Activated CD8-positive, alpha-beta memory T cell treated with anti-CD3 and anti-CD28 coated beads, Interleukin-2, amount 10 ng/mL, durations not matched to agents 7 days and 5 days (primary cell): ENCODE results near the gene CDK2. TPM values are rescaled to one million over a fixed set of nuclear protein-coding genes. Genes with fewer than 3 reads are reported as not detected.
A peak's percentile ranks its signal among the peaks of the same experiment; 100 is the strongest.

ENCODE experiments used
- ATAC-seq: fragments of 150-1000 bp; cut with Tn5 transposase; one replicate; pipeline ENCODE4 v1.10.0; 2021; ENCODE audit warnings: moderate library complexity
- CTCF ChIA-PET: fragments of 350-600 bp; sonication (Branson Sonifier 250); formaldehyde crosslinking; loops from one replicate; lab custom pipeline; 2021; ENCODE audit warnings: antibody characterized with exemption; lab: Charles Lee
- DNase-seq: peaks from one replicate; pipeline ENCODE4 v3.0.0-alpha.2; 2020
- H3K27ac Mint-ChIP-seq: one replicate; pipeline ENCODE4 v1.8.0; 2021; ENCODE audit warnings: mild to moderate bottlenecking, mixed read lengths
- H3K27me3 Mint-ChIP-seq: one replicate; pipeline ENCODE4 v1.8.0; 2021; ENCODE audit warnings: mixed read lengths
- H3K36me3 Mint-ChIP-seq: one replicate; pipeline ENCODE4 v1.8.0; 2021; ENCODE audit warnings: mild to moderate bottlenecking, mixed read lengths
- H3K4me1 Mint-ChIP-seq: one replicate; pipeline ENCODE4 v1.8.0; 2021; ENCODE audit warnings: mixed read lengths
- H3K4me3 Mint-ChIP-seq: one replicate; pipeline ENCODE4 v1.8.0; 2021; ENCODE audit warnings: mild to moderate bottlenecking, moderate library complexity, mixed read lengths
- H3K9me3 Mint-ChIP-seq: one replicate; pipeline ENCODE4 v1.8.0; 2022; ENCODE audit warnings: low read depth, mixed read lengths
- total RNA-seq, 2 experiments: library from RNA; stranded (reverse); gene quantifications; one replicate each; pipeline ENCODE4 v1.2.3, GENCODE V29; 2021

Gene CDK2
- total RNA-seq, 2 experiments from 2014 or later: 146 to 158 TPM

GRCh38 chr12:56010111-56010570 is 43.5 kb downstream of the CDK2 start:
- Mint-ChIP-seq H3K4me1 (peaks cover 26% of the 10 kb centered on the region), H3K9me3 (no peaks in the 10 kb centered on the region), H3K27ac (no peak overlapping the region), H3K4me3 (no peak overlapping the region), H3K27me3 (peaks cover 3% of the 10 kb centered on the region), H3K36me3 (peaks cover 1% of the 10 kb centered on the region)
- no peak for DNase-seq
- ATAC-seq: no peak
- CTCF ChIA-PET: interaction anchor here (1.2 to 2.4 kb wide), 5 partner anchors 11 to 19 kb away, joined by 3 to 12 read pairs (median 7); partner anchors contain the start of genes IKZF4 and SUOX

DNA sequence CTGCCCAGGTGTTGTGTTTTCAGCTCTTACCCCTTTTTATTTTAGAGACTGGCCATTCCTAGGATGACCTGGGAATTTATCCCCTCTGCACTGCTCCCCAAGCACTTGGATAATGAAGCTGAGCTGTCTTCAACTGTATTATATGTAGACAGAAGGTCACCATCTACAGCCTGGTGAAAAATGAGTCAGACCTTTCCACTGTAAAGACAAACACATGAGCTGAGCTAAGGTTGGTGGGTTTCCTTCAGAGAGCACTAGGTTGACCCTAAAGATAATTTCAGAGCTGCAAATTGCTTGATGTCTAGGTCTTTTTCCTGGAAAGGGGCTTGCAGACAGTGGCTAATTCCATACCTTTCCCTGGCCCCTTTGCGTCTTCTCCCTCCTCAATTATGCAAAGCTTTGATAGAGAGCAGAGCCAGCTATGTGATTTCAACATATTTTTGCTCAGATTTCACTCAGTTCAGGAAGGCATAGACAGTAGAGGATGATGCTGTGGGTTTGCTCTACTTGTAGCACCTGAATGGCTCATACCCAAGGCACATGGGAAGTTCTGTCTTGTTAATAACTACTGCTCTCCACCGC is 45.0 kb downstream of the CDK2 start:
- DNase-seq: no peak
- no peak for ATAC-seq
- H3K9me3 Mint-ChIP-seq: no peaks in the 10 kb centered on the region
- CTCF ChIA-PET: interaction anchor here (1.3 to 2.1 kb wide), 3 partner anchors 10 to 16 kb away, joined by 4 to 7 read pairs (median 4); partner anchors contain the start of gene SUOX
- H3K4me3 Mint-ChIP-seq: no peak overlapping the region
- peaks cover 3% of the 10 kb centered on the region for H3K27me3 Mint-ChIP-seq
- H3K27ac Mint-ChIP-seq: no peak overlapping the region
- H3K4me1 Mint-ChIP-seq: peaks cover 30% of the 10 kb centered on the region
- H3K36me3 Mint-ChIP-seq: peaks cover 3% of the 10 kb centered on the region

GRCh38 chr12:56013482-56013881 is 46.9 kb downstream of the CDK2 start:
- DNase-seq (no peak), ATAC-seq (no peak)
- H3K4me3 Mint-ChIP-seq: no peak overlapping the region
- peaks cover 3% of the 10 kb centered on the region for H3K27me3 Mint-ChIP-seq
- H3K36me3 Mint-ChIP-seq: peaks cover 6% of the 10 kb centered on the region
- no peaks in the 10 kb centered on the region for H3K9me3 Mint-ChIP-seq
- no peak overlapping the region for H3K27ac Mint-ChIP-seq
- H3K4me1 Mint-ChIP-seq: peaks cover 21% of the 10 kb centered on the region
- CTCF ChIA-PET: interaction anchor here (1.1 to 1.9 kb wide), 4 partner anchors 14 to 72 kb away, joined by 4 to 6 read pairs (median 5); no protein-coding TSS in a partner anchor

DNA sequence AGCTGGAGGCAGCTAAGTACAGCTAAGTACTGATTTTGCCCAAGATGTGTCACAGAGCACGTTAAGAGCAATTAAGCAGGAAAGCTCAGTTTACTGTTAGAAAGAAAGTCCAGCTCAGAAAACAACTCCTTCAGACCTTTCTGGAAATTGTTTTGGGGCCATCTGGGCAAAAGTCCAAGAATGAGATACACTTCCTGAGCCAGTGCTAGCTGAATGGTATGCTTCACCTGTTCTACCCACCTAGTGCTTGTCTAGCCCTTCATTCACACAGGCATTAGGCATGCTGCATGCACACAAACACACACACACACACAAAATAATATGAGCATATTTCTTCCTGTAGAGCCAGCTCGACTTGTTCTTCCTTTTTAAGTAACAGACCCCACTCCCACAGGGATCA is 47.6 kb downstream of the CDK2 start:
- no peak for DNase-seq
- H3K27me3 Mint-ChIP-seq: peaks cover 3% of the 10 kb centered on the region
- no peak overlapping the region for H3K4me3 Mint-ChIP-seq
- CTCF ChIA-PET: interaction anchor here (1.1 to 1.9 kb wide), 4 partner anchors 13 to 71 kb away, joined by 4 to 6 read pairs (median 5); no protein-coding TSS in a partner anchor
- peaks cover 18% of the 10 kb centered on the region for H3K4me1 Mint-ChIP-seq
- peaks cover 7% of the 10 kb centered on the region for H3K36me3 Mint-ChIP-seq
- H3K9me3 Mint-ChIP-seq: no peaks in the 10 kb centered on the region
- peak; percentile 23 for ATAC-seq
- no peak overlapping the region for H3K27ac Mint-ChIP-seq

DNA sequence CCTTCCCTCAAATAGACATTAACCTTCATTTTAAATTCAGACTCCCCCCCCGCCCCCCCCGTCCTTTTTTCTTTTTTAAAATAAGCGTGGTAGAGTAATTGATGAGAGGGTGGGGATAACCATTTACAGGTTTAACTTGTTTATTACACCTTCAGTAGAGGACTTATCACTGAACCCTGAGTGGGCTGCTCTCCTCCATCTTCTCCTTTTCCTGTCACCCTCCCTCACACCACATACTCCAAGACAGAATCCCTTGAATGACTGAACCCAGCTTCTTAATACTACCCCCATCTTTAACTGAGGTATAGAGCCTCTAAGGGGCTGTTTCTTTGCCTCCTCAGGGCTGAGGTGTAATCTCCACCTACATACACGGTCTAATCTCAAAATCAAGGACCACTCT is 50.6 kb downstream of the CDK2 start:
- Mint-ChIP-seq H3K27ac (no peak overlapping the region), H3K4me3 (no peak overlapping the region), H3K27me3 (no peaks in the 10 kb centered on the region), H3K36me3 (peaks cover 7% of the 10 kb centered on the region), H3K9me3 (no peaks in the 10 kb centered on the region), H3K4me1 (peaks cover 40% of the 10 kb centered on the region)
- DNase-seq (no peak), ATAC-seq (no peak)
- CTCF ChIA-PET: interaction anchor here (1.8 kb wide), 1 partner anchor 20 kb away, joined by 7 read pairs; the partner anchor contains the start of gene SUOX

DNA sequence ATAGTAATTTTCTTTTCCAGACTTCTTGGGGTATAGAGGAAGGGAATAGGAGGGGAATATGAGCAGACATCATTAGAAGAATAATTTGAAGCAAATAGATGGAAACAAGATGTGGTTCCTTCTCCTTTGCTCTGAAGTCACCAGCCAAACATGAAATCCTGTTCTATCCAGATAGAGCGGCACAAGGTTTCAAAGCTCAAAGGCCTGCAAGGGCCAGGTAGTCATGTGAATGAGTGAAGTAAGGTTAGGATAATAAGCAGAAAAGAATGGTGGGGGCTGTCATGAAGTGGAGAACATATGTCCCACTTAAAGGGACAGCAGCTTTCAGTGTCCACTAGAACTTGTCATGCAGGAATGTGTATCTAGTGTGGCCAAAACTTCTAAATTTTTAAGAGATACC is 51.7 kb downstream of the CDK2 start:
- Mint-ChIP-seq H3K4me1 (peaks cover 49% of the 10 kb centered on the region), H3K4me3 (no peak overlapping the region), H3K9me3 (no peaks in the 10 kb centered on the region), H3K27me3 (no peaks in the 10 kb centered on the region), H3K36me3 (peaks cover 7% of the 10 kb centered on the region), H3K27ac (no peak overlapping the region)
- no peak for ATAC-seq
- CTCF ChIA-PET: interaction anchor here (1.0 to 1.8 kb wide), 3 partner anchors 8 to 35 kb away, joined by 4 to 7 read pairs (median 4); partner anchors contain the start of gene SUOX
- DNase-seq: no peak

DNA sequence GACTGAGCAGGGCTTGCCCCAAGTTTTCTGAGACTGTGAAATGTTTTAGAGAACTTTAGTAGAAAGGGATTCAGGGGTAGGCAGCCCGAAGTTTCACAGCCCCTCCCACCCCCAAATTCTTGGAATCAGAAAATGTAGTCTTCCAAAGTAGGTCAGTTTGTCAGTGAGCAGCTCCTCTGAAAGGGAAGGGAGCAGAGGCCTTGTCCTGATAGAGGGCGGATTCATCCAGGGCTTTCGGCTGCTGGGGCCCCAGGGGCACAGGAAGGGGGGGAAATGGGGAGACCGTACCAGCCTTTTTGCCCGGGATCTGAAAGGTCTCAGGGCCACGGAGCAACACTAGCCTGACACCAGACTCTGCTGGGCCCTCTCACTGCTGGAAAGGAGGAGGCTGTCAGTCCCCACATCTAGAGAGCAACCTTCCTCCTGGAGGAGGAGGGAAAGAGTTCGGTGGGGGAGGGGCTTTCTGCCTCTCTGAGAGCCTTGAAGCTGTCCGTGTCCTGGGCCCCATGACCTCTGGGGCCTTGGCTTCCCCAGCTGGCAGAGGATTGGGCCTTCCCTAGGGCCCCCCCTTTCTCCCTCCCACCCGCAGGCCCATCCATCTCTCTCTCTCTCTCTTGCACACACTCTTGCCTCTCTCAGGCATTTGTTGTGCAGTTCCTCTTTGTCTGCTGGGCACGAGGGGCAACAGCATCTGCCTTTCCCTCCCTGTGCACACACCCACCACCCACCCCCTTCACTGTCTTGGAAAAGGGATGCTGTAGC is 54.0 kb downstream of the CDK2 start, which contains the start of gene IKZF4:
Gene IKZF4, plus strand, starts transcription at position 621 of the 762 bp plus-strand sequence. CDS start 451 bp downstream, outside the sequence.
- CTCF ChIA-PET: interaction anchor here (1.2 to 3.7 kb wide), 6 partner anchors 9 to 84 kb away, joined by 3 to 21 read pairs (median 4); partner anchors contain the start of genes PA2G4 and SUOX
- no peaks in the 10 kb centered on the region for H3K9me3 Mint-ChIP-seq
- H3K36me3 Mint-ChIP-seq: peaks cover 10% of the 10 kb centered on the region
- ATAC-seq: peak; percentile 16
- peaks cover 47% of the 10 kb centered on the region for H3K4me1 Mint-ChIP-seq
- H3K4me3 Mint-ChIP-seq: peak within 1 kb of the TSS; percentile 93
- H3K27me3 Mint-ChIP-seq: no peaks in the 10 kb centered on the region
- DNase-seq: peak; percentile 45
- H3K27ac Mint-ChIP-seq: peak within 1 kb of the TSS; percentile 85

- ATAC-seq: no peak
- peak overlapping the region; percentile 85 for H3K27ac Mint-ChIP-seq
Measured at GRCh38 chr12:56021889-56022497, 55.4 kb downstream of the CDK2 start.

More at GRCh38 chr12:56021889-56022497, 55.4 kb downstream of the CDK2 start:
- no peak for DNase-seq
- peaks cover 16% of the 10 kb centered on the region for H3K36me3 Mint-ChIP-seq
- H3K27me3 Mint-ChIP-seq: no peaks in the 10 kb centered on the region
- H3K4me1 Mint-ChIP-seq: peaks cover 40% of the 10 kb centered on the region
- H3K4me3 Mint-ChIP-seq: peak overlapping the region; percentile 93
- no peaks in the 10 kb centered on the region for H3K9me3 Mint-ChIP-seq
- CTCF ChIA-PET: interaction anchor here (0.8 to 3.7 kb wide), 9 partner anchors 10 to 297 kb away, joined by 3 to 21 read pairs (median 4); partner anchors contain the start of genes ERBB3, PA2G4 and SUOX

Other genes starting within 250 kb of the CDK2 start
- 10 to 100 TPM; 11.1 to 14.4 TPM for gene RDH5, start 246.4 kb upstream of the CDK2 start, total RNA-seq
- gene CD63, start 237.8 kb upstream of the CDK2 start, total RNA-seq: 100 to 1,000 TPM; 222 to 288 TPM
- 10 to 100 TPM; 10.9 to 14.1 TPM for gene GDF11, start 223.7 kb upstream of the CDK2 start, total RNA-seq
- gene SARNP, start 149.1 kb upstream of the CDK2 start, total RNA-seq: 10 to 100 TPM; 96.8 to 98.6 TPM
- 10 to 100 TPM; 45.8 to 57.2 TPM for gene ORMDL2, start 148.8 kb upstream of the CDK2 start, total RNA-seq
- 10 to 100 TPM; 33.5 to 38.4 TPM for gene DNAJC14, start 137.2 kb upstream of the CDK2 start, total RNA-seq
- not detected for gene MMP19, start 123.9 kb upstream of the CDK2 start, total RNA-seq
- 10 to 100 TPM; 46.7 to 56.4 TPM for gene PYM1, start 38.9 kb upstream of the CDK2 start, total RNA-seq
- 100 to 1,000 TPM; 301 to 312 TPM for gene DGKA, start 35.7 kb upstream of the CDK2 start, total RNA-seq
- under 1 TPM; 0.23 to 0.37 TPM for gene PMEL, start 788 bp upstream of the CDK2 start, total RNA-seq
- gene RAB5B, start 7.2 kb downstream of the CDK2 start, total RNA-seq: 10 to 100 TPM; 46.4 to 55.6 TPM
- gene SUOX, start 30.4 kb downstream of the CDK2 start, total RNA-seq: 10 to 100 TPM in 1 of 2 experiments, 1 to 10 TPM in 1; 2.5 to 14.6 TPM
- gene IKZF4, start 54.2 kb downstream of the CDK2 start, total RNA-seq: 10 to 100 TPM; 15.8 to 44.9 TPM
- gene RPS26, start 75.1 kb downstream of the CDK2 start, total RNA-seq: 10 to 100 TPM; 27.9 to 42.2 TPM
- 1 to 10 TPM in 1 of 2 experiments, under 1 TPM in 1; 0.94 to 1.8 TPM for gene ERBB3, start 113.3 kb downstream of the CDK2 start, total RNA-seq
- 100 to 1,000 TPM; 293 to 364 TPM for gene PA2G4, start 137.7 kb downstream of the CDK2 start, total RNA-seq
- gene RPL41, start 149.8 kb downstream of the CDK2 start, total RNA-seq: 1,000 to 10,000 TPM; 3,748 to 4,271 TPM
- gene ZC3H10, start 151.4 kb downstream of the CDK2 start, total RNA-seq: 10 to 100 TPM; 10.3 to 11.7 TPM
- 100 to 1,000 TPM; 225 to 241 TPM for gene ESYT1, start 161.4 kb downstream of the CDK2 start, total RNA-seq
- 10 to 100 TPM; 67.6 to 85.2 TPM for gene MYL6B, start 185.8 kb downstream of the CDK2 start, total RNA-seq
- 1,000 to 10,000 TPM; 1,307 to 1,412 TPM for gene MYL6, start 191.5 kb downstream of the CDK2 start, total RNA-seq
- 100 to 1,000 TPM; 147 to 150 TPM for gene SMARCC2, start 222.7 kb downstream of the CDK2 start, total RNA-seq